Diencephalon (tissue), 1 donor: ENCODE results near the gene ABCC3. TPM values are rescaled to one million over a fixed set of nuclear protein-coding genes. Genes with fewer than 3 reads are reported as not detected.

Experiments
- small RNA-seq: library from RNA; depleted of rRNA; stranded (forward); fragments of <200 nt; gene quantifications from one replicate; pipeline ENCODE3, GENCODE V24; 2014
- total RNA-seq: library from RNA; depleted of rRNA; stranded (reverse); fragments of >200 nt; gene quantifications from one replicate; pipeline ENCODE4 v1.2.3, GENCODE V29; 2014

Gene ABCC3, protein sequence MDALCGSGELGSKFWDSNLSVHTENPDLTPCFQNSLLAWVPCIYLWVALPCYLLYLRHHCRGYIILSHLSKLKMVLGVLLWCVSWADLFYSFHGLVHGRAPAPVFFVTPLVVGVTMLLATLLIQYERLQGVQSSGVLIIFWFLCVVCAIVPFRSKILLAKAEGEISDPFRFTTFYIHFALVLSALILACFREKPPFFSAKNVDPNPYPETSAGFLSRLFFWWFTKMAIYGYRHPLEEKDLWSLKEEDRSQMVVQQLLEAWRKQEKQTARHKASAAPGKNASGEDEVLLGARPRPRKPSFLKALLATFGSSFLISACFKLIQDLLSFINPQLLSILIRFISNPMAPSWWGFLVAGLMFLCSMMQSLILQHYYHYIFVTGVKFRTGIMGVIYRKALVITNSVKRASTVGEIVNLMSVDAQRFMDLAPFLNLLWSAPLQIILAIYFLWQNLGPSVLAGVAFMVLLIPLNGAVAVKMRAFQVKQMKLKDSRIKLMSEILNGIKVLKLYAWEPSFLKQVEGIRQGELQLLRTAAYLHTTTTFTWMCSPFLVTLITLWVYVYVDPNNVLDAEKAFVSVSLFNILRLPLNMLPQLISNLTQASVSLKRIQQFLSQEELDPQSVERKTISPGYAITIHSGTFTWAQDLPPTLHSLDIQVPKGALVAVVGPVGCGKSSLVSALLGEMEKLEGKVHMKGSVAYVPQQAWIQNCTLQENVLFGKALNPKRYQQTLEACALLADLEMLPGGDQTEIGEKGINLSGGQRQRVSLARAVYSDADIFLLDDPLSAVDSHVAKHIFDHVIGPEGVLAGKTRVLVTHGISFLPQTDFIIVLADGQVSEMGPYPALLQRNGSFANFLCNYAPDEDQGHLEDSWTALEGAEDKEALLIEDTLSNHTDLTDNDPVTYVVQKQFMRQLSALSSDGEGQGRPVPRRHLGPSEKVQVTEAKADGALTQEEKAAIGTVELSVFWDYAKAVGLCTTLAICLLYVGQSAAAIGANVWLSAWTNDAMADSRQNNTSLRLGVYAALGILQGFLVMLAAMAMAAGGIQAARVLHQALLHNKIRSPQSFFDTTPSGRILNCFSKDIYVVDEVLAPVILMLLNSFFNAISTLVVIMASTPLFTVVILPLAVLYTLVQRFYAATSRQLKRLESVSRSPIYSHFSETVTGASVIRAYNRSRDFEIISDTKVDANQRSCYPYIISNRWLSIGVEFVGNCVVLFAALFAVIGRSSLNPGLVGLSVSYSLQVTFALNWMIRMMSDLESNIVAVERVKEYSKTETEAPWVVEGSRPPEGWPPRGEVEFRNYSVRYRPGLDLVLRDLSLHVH (N-terminal part only)
- total RNA-seq: 0.46 TPM

DNA sequence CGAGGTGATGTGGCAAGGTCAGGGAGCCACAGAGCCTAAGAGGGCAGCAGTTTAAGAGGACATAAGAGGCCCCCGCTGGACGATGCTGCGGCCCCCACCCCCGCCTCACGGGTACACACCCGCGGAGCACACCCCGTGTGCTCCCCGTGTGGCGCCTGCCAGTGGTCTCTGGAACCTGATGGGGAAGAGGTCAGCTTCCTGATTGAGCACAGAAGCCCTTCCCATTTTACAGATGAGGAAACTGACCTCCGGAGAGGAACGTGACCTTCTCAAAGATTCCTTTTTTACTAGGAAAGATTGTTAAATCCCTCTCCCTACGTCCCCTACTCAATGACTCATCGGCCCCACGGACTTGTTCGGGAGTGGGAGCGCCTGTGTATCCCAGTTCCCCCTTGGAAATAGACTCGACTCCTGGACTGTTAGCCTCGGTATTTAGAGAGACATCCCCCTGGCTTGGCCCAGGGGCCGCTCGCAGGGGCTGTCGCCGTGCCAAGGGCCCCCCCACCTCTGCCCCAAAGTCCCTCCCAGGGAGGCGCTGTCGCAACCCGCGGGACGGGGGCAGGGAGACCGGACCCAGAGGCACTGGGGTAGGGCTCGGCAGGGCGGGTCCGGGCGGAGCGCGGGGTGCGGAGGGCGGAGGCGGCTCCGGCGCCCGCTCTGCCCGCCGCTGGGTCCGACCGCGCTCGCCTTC is at the start of gene ABCC3:
TSS of gene ABCC3 (plus strand) at position 658 of the 691 bp plus-strand sequence. CDS start 56 bp downstream, outside the sequence.

DNA sequence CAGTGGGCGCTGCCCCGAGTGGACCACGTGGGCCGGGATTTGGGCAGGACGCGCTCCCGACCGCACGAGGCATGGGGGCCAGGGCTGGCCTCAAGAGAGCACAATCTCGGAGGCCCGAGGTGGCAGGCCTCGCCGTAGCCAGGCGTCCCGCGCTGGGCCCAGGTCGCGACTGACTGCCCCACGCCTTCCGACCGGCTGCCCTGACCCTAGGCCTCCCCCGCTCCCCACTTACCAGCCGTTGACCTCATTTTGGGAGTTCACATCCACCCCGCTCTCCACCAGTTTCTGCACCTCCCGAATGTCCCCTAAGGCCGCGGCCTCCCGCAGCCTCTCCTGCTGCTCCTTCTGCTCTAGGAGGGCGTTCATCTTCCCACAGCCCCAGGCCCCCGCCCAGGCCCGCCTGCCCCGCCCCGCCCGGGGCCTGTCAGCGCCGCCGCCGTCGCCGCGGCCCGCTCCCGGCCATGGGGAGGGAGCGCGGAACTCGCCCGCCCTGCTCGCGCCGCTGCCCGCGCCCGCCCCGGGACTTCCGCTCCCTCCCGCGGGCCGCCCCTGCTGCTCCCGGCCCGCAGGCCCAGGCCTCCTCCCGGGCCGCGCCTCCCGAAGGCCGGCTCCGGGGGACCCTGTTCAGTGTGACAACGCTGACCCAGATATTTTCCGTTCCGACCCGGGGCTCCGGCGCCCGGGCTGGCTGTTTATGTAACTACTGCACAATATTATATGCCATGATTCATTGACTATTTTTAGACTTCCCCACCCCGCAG is 72.8 kb downstream of the ABCC3 start, which contains the start of gene ANKRD40:
TSS of gene ANKRD40 (minus strand) at position 626 of the 761 bp plus-strand sequence. CDS start at position 366, 260 bp downstream.

DNA sequence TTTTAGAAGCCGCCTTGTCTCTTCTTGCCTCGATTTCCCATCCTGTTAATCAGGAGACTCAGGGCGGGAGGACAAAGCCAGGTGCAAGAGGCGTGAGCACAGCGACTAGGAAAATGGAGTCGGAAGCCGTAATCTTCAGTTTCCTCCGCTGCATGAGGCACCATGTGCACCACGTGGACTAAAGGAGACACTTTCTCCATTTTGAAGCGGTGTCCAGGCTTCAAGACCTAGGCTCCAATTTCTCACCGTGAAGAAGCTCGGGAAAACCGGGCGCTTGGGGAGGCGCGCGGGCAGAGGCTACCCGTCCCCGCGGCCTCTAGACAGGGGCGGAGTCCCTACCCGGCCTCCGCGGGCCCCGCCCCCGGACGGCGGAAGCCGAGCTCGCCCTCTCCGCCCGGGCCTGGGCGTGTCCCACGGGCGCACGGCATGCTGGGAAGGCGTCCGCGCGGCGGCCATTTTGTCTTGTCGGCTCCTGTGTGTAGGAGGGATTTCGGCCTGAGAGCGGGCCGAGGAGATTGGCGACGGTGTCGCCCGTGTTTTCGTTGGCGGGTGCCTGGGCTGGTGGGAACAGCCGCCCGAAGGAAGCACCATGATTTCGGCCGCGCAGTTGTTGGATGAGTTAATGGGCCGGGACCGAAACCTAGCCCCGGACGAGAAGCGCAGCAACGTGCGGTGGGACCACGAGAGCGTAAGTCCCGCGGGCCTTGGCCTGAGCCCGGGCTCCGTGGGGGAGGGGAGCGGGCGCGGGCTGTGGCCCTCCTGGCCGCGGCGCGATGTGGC is 84.7 kb downstream of the ABCC3 start, which contains the start of gene LUC7L3:
TSS of gene LUC7L3 (plus strand) at position 460 of the 780 bp plus-strand sequence. CDS start at position 590, 130 bp downstream.

Small RNA genes within 50 kb of the gene (small RNA-seq; reads per million reads assigned to genes)
- not detected for gene RF00019

Other genes starting within 250 kb of the ABCC3 start
- 48.9 TPM for gene LRRC59, start 237.4 kb upstream of the ABCC3 start, total RNA-seq
- gene ACSF2, start 208.7 kb upstream of the ABCC3 start, total RNA-seq: 4.8 TPM
- 0.46 TPM for gene CHAD, start 166.0 kb upstream of the ABCC3 start, total RNA-seq
- 14.1 TPM for gene RSAD1, start 156.0 kb upstream of the ABCC3 start, total RNA-seq
- gene MYCBPAP, start 126.4 kb upstream of the ABCC3 start, total RNA-seq: 1.8 TPM
- gene EPN3, start 102.1 kb upstream of the ABCC3 start, total RNA-seq: 0.23 TPM
- gene SPATA20, start 87.7 kb upstream of the ABCC3 start, total RNA-seq: 32.8 TPM
- gene CACNA1G, start 74.2 kb upstream of the ABCC3 start, total RNA-seq: 36.0 TPM
- gene ANKRD40, start 73.0 kb downstream of the ABCC3 start, total RNA-seq: 30.2 TPM
- 109 TPM for gene LUC7L3, start 84.7 kb downstream of the ABCC3 start, total RNA-seq
- gene ANKRD40CL, start 132.6 kb downstream of the ABCC3 start, total RNA-seq: not detected
- gene WFIKKN2, start 200.7 kb downstream of the ABCC3 start, total RNA-seq: 14.3 TPM
- 21.0 TPM for gene TOB1, start 231.5 kb downstream of the ABCC3 start, total RNA-seq